Colonic mucosa (tissue), 4 donors: Measurements from ENCODE around the gene ANKRD12. TPM values are rescaled to one million over a fixed set of nuclear protein-coding genes. Genes with fewer than 3 reads are reported as not detected.

Experiments used
- DNase-seq: peaks from one replicate; pipeline ENCODE4 v3.0.0-alpha.2; 2020
- H3K27ac ChIP-seq: fragments of 200-600 bp; one replicate; pipeline ENCODE4 v1.8.0; 2021
- H3K27me3 ChIP-seq: fragments of 200-600 bp; one replicate; pipeline ENCODE4 v1.8.0; 2021
- H3K36me3 ChIP-seq: fragments of 200-600 bp; one replicate; pipeline ENCODE4 v1.8.0; 2021
- H3K4me1 ChIP-seq: fragments of 200-600 bp; one replicate; pipeline ENCODE4 v1.8.0; 2021; ENCODE audit warnings: mild to moderate bottlenecking
- H3K4me3 ChIP-seq: fragments of 200-600 bp; one replicate; pipeline ENCODE4 v1.8.0; 2021
- H3K9ac ChIP-seq, 2 donors: one replicate each; pipeline ENCODE4 v1.7.0; 2013; ENCODE audit warnings: control low read depth in 2 of 2, low read depth in 2 of 2, low read length in 2 of 2
- H3K9me3 ChIP-seq: fragments of 200-600 bp; one replicate; pipeline ENCODE4 v1.8.0; 2021
- intact Hi-C: fragments of 100-400 bp; cut with DNase I; formaldehyde crosslinking; loops from one replicate; pipeline ENCODE4 v1.14.1; 2022
- total RNA-seq, 2 donors: library from RNA; stranded (reverse); fragmentation: NEBNext Ultra II Directional in 1 of 2; extraction: Animal tissue kit (Norgen Biotek cat#: 25700) in 1 of 2; gene quantifications; one replicate each; pipeline ENCODE4 v1.2.1, GENCODE V29; 2021
- TF ChIP-seq, protein P1 (sequence below): fragments of 200-600 bp; IDR thresholded peaks from one replicate; pipeline ENCODE4 v1.8.0; 2022; ENCODE audit warnings: antibody characterized with exemption, mild to moderate bottlenecking
- donor health status: healthy.
- donor health status: DM: no; HTN: no; CAD: no.
- donor health status: DM: no; HTN: no; CAD: no.

Gene ANKRD12
- total RNA-seq, 2 donors from 2014 or later, result 27.9 to 55.7 TPM

- no peaks in the 10 kb centered on the region for H3K4me1 ChIP-seq
- H3K9me3 ChIP-seq, result no peaks in the 10 kb centered on the region
- TF ChIP-seq, protein P1, sequence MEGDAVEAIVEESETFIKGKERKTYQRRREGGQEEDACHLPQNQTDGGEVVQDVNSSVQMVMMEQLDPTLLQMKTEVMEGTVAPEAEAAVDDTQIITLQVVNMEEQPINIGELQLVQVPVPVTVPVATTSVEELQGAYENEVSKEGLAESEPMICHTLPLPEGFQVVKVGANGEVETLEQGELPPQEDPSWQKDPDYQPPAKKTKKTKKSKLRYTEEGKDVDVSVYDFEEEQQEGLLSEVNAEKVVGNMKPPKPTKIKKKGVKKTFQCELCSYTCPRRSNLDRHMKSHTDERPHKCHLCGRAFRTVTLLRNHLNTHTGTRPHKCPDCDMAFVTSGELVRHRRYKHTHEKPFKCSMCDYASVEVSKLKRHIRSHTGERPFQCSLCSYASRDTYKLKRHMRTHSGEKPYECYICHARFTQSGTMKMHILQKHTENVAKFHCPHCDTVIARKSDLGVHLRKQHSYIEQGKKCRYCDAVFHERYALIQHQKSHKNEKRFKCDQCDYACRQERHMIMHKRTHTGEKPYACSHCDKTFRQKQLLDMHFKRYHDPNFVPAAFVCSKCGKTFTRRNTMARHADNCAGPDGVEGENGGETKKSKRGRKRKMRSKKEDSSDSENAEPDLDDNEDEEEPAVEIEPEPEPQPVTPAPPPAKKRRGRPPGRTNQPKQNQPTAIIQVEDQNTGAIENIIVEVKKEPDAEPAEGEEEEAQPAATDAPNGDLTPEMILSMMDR, result no peak
- no peaks in the 10 kb centered on the region for H3K36me3 ChIP-seq
- no peak overlapping the region for H3K27ac ChIP-seq
- intact Hi-C loops, result no loop called here
- DNase-seq, result no peak
- no peak overlapping the region for H3K9ac ChIP-seq
- H3K4me3 ChIP-seq, result no peak overlapping the region
- no peaks in the 10 kb centered on the region for H3K27me3 ChIP-seq
Observed at GRCh38 chr18:9233771-9234440, 97.3 kb downstream of the ANKRD12 start.

DNA sequence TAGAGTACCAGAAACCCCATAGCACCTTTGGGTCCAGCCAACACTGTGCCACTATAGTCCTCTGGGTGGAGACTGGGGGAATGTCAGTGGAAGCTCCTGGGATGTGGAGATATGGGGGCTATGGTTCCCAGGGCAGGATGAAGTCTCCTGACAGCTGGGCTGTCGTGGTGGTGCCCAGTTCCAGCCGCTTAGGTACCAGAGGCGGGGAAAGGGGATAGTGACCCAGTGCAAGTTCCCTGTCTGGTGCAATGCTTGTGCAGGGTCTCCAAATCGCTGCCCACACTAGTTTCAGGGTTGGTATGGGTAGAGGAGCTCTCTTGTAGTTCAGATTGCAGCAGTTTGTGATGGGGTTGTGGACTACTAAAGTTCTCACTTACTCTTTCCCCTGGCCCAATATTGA lies 97.9 kb downstream of the ANKRD12 start:
- no peak for DNase-seq

DNA sequence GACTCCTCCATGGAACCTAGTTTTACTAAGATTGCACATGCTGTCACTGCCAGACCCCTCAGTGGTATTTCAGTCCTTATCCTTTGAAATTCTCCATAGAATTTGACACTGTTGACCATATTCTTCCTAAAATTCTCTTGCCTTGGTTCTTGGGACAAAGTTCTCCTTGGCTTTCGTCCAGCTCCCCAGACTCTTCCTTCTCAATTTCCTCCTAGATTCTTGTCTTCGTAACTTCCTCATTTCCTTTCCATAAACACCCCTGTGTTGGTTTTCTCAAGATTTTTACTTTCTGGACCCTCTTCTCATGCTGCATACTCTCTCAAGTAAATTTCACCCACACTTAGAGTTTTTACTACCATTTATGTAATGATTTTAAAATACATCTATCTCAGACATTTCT lies 101.4 kb downstream of the ANKRD12 start:
- H3K9me3 ChIP-seq, result no peaks in the 10 kb centered on the region
- H3K36me3 ChIP-seq, result no peaks in the 10 kb centered on the region
- no peak overlapping the region for H3K27ac ChIP-seq
- DNase-seq, result no peak
- no peaks in the 10 kb centered on the region for H3K4me1 ChIP-seq
- H3K9ac ChIP-seq, result no peak overlapping the region
- H3K4me3 ChIP-seq, result no peak overlapping the region
- TF ChIP-seq, protein P1, result no peak
- intact Hi-C loops, result no loop called here
- H3K27me3 ChIP-seq, result no peaks in the 10 kb centered on the region

More for the DNA sequence above, 97.9 kb downstream of the ANKRD12 start:
- no peaks in the 10 kb centered on the region for H3K4me1 ChIP-seq
- no peak overlapping the region for H3K9ac ChIP-seq
- TF ChIP-seq, protein P1, result no peak
- no peaks in the 10 kb centered on the region for H3K36me3 ChIP-seq
- intact Hi-C loops, result no loop called here
- no peak overlapping the region for H3K27ac ChIP-seq
- no peak overlapping the region for H3K4me3 ChIP-seq
- no peaks in the 10 kb centered on the region for H3K9me3 ChIP-seq
- H3K27me3 ChIP-seq, result no peaks in the 10 kb centered on the region

DNA sequence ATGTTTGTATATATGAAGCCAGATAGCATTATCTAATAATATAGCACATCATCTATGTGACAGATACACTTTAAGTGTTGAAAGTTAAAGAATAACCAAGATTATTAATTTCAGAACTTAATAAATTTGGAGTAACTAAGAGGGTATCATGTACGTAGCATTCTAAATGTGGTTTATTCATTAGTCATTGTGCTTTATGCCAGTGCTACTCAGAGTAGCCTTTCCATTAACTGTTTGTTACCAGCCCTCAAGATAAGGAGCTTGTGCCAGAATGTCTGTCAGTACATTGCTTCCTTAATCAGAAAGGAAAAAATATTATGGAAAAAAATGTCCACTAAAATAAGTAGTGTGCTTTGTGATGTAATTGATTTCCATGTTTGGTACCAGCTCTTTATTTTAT lies 103.1 kb downstream of the ANKRD12 start:
- H3K27me3 ChIP-seq, result no peaks in the 10 kb centered on the region
- TF ChIP-seq, protein P1, result no peak
- H3K4me1 ChIP-seq, result no peaks in the 10 kb centered on the region
- no peaks in the 10 kb centered on the region for H3K36me3 ChIP-seq
- intact Hi-C loops, result no loop called here
- no peak overlapping the region for H3K27ac ChIP-seq
- no peak for DNase-seq
- no peaks in the 10 kb centered on the region for H3K9me3 ChIP-seq
- H3K9ac ChIP-seq, result no peak overlapping the region
- no peak overlapping the region for H3K4me3 ChIP-seq

DNA sequence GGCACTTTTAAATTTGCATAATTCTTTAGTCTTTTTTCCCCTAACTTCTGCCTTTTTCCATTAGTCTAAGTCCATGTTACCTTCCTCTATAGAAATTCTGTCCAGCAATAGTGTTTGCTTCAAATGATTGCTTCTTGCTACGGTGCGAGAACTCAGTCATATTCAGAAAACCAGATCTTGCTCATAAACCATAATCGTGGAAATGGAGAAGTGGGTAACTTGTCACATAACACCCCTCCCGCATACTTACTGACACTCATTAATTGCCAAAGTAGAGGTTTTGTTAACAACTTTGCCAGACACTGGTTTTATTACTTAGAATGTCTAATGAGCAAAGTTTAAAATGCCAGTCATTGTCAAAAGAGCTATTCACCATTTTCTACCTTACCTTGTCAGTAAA lies 103.7 kb downstream of the ANKRD12 start:
- Histone ChIP-seq H3K4me3 (no peak overlapping the region), H3K27ac (no peak overlapping the region), H3K9ac (no peak overlapping the region), H3K4me1 (no peaks in the 10 kb centered on the region), H3K36me3 (no peaks in the 10 kb centered on the region), H3K27me3 (no peaks in the 10 kb centered on the region), H3K9me3 (no peaks in the 10 kb centered on the region)
- DNase-seq, result no peak
- intact Hi-C loops, result no loop called here
- TF ChIP-seq, protein P1, result no peak
